Esophagus squamous epithelium (tissue), 5 donors: Measurements from ENCODE around the gene ENPP1. TPM values are rescaled to one million over a fixed set of nuclear protein-coding genes. Genes with fewer than 3 reads are reported as not detected.
A peak's percentile ranks its signal among the peaks of the same experiment; 100 is the strongest.

Source experiments
- DNase-seq: peaks from one replicate; lab custom pipeline; 2025; lab: John Stamatoyannopoulos, UW
- H3K27ac ChIP-seq, 4 donors: fragments of 200-600 bp; sonication (generic); one replicate each; pipeline ENCODE4 v1.5.1; 2016 to 2019; ENCODE audit warnings: mild to moderate bottlenecking in 1 of 4
- H3K27me3 ChIP-seq, 4 donors: fragments of 200-600 bp; sonication (generic); 1 replicate in 3 of 4; 2 replicates in 1 of 4; pipeline versions ENCODE4 v1.5.1 to v1.6.0; 2017 to 2021; ENCODE audit warnings: antibody characterized with exemption in 1 of 4
- H3K36me3 ChIP-seq, 3 donors: fragments of 200-600 bp; sonication (generic); one replicate each; pipeline ENCODE4 v1.5.1; 2016 to 2019
- H3K4me1 ChIP-seq, 3 donors: fragments of 200-600 bp; sonication (generic); one replicate each; pipeline ENCODE4 v1.5.1; 2017 to 2019
- H3K4me3 ChIP-seq, 4 donors: fragments of 200-600 bp; sonication (generic); 1 replicate in 3 of 4; 2 replicates in 1 of 4; pipeline ENCODE4 v1.5.1; 2016 to 2019; ENCODE audit warnings: mild to moderate bottlenecking in 2 of 4, moderate library complexity in 1 of 4
- H3K9me3 ChIP-seq, 3 donors: fragments of 200-600 bp; sonication (generic); one replicate each; pipeline ENCODE4 v1.5.1; 2016 to 2019
- POLR2A ChIP-seq, 4 donors: fragments of 450-650 bp; IDR thresholded peaks; one replicate each; pipeline ENCODE4 v1.6.1; 2017; ENCODE audit warnings: antibody characterized with exemption in 4 of 4, mild to moderate bottlenecking in 4 of 4, moderate library complexity in 3 of 4
- WGBS, 2 donors: methylation state at CpG; one replicate each; pipeline ENCODE4 v1.1.5; 2018; 5-methylcytosine and 5-hydroxymethylcytosine counted together
- intact Hi-C: fragments of 100-400 bp; cut with DNase I; formaldehyde crosslinking; loops from one replicate; pipeline ENCODE4 v1.15.0; 2022
- small RNA-seq, 4 donors: library from RNA; depleted of rRNA; stranded (forward); fragments of <200 nt; gene quantifications; one replicate each; pipeline ENCODE3, GENCODE V24; 2016
- total RNA-seq, 4 donors: library from RNA; depleted of rRNA; stranded (reverse); fragments of >200 nt; gene quantifications; one replicate each; pipeline ENCODE4 v1.1.0, GENCODE V29; 2016
- TF ChIP-seq, protein P1 (sequence below), 6 experiments: fragments of 450-650 bp in 4 of 6; fragments of 200-600 bp in 2 of 6; sonication (generic) in 2 of 6; IDR thresholded peaks; one replicate each; pipeline ENCODE4 v1.5.1; 2016 to 2019; ENCODE audit warnings: antibody characterized with exemption in 6 of 6, mild to moderate bottlenecking in 4 of 6, moderate library complexity in 4 of 6
- donor health status: DM: yes; HTN: yes; CAD: no.

ENPP1 gene
- total RNA-seq, 4 donors from 2014 or later = 0.76 to 12.6 (median 3.2) TPM

GRCh38 chr6:131931063-131931750, 123.4 kb downstream of the ENPP1 start:
- H3K36me3 ChIP-seq = no peaks in the 10 kb centered on the region
- no peaks in the 10 kb centered on the region for H3K4me1 ChIP-seq
- H3K4me3 ChIP-seq = no peak overlapping the region
- no peak for DNase-seq
- no peak overlapping the region for H3K27ac ChIP-seq
- TF ChIP-seq, protein P1, sequence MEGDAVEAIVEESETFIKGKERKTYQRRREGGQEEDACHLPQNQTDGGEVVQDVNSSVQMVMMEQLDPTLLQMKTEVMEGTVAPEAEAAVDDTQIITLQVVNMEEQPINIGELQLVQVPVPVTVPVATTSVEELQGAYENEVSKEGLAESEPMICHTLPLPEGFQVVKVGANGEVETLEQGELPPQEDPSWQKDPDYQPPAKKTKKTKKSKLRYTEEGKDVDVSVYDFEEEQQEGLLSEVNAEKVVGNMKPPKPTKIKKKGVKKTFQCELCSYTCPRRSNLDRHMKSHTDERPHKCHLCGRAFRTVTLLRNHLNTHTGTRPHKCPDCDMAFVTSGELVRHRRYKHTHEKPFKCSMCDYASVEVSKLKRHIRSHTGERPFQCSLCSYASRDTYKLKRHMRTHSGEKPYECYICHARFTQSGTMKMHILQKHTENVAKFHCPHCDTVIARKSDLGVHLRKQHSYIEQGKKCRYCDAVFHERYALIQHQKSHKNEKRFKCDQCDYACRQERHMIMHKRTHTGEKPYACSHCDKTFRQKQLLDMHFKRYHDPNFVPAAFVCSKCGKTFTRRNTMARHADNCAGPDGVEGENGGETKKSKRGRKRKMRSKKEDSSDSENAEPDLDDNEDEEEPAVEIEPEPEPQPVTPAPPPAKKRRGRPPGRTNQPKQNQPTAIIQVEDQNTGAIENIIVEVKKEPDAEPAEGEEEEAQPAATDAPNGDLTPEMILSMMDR (IDR thresholded peaks at IDR 0.05) = no peak
- no peak for TF ChIP-seq POLR2A (IDR thresholded peaks at IDR 0.05)
- 59 to 71% methylated on average over 2 of the region's 2 CpGs for WGBS, 2 donors
- H3K27me3 ChIP-seq = no peaks in the 10 kb centered on the region
- intact Hi-C loops = no loop called here
- H3K9me3 ChIP-seq = no peaks in the 10 kb centered on the region

- Histone ChIP-seq H3K9me3 (no peaks in the 10 kb centered on the region), H3K4me1 (no peaks in the 10 kb centered on the region), H3K4me3 (no peak overlapping the region), H3K27me3 (no peaks in the 10 kb centered on the region), H3K27ac (no peak overlapping the region), H3K36me3 (no peaks in the 10 kb centered on the region)
- intact Hi-C loops = no loop called here
- no peak for DNase-seq
- 78% methylated on average over 4 of the region's 4 CpGs for WGBS, 2 donors
- no peak for TF ChIP-seq POLR2A (IDR thresholded peaks at IDR 0.05)
- TF ChIP-seq, protein P1 (IDR thresholded peaks at IDR 0.05) = no peak
Observed at GRCh38 chr6:131936156-131936555, 128.3 kb downstream of the ENPP1 start.

DNA sequence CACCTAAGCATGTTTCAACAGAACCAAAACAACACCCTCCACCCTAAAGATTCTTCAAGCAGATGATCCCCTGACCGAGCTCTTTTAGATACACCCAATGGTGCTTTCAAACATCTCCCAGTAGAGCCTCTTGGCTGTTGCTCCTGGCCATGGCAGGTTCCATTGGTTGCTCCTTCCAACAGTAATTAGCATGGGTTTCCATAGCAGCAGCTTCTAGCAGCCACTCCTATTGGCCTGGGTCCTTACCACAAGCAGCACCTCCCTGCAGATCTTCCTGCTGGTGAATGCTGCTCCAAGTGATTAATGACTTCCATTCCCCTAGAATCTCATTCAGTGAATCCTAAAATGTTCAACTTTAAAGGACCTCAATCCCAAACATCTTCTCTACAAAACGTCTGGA, 129.4 kb downstream of the ENPP1 start:
- WGBS, 2 donors = 34 to 41% methylated on average over 2 of the region's 2 CpGs
- no peak overlapping the region for H3K4me3 ChIP-seq
- intact Hi-C loops = no loop called here

DNA sequence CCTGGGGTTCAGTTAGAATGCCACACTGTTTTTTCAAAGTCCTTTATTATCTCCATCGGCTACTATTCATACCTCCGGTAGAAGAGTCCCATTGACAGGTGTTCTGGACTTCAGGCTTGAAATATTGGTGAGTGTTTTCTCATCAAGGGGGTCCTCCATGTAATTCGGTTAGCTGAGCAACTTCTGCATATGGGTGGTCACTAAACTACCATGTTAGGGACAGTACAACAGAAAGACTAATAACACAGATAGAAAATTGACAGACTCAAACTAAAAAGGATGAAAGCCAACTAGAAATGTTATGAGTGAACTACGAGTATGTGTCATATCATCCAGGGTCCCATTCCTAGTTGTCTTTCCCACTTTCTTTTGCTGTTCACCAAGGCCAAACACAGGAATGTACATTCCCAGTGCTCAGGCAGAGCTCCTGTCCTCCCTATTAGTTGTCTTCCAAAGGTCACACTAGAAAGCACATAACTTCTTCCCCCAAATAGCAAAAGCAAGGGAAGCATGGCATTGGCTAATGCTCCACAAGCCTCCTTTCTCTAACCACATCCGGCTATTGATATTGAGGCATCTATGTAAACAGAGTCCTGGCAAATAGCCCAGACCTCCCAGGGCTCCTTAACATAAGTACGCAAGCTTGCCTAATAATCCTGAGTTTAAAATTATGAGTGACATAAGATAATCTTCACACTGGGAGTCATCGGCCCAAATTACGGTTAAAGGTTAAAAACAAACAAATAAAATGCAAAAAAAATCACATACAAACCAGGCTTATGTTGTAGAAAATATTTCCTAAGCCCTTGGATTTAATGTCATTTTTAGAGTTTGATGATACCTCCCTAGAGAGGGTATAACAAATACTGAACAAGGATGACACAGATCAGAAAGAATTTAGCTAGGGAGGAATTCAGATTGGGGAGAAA, 130.1 kb downstream of the ENPP1 start:
- no peak for DNase-seq
- WGBS, 2 donors = 76 to 81% methylated on average over 8 of the region's 8 CpGs
- intact Hi-C loops = no loop called here
- TF ChIP-seq, protein P1 (IDR thresholded peaks at IDR 0.05) = no peak
- TF ChIP-seq POLR2A (IDR thresholded peaks at IDR 0.05) = no peak
- Histone ChIP-seq H3K4me3 (no peak overlapping the region), H3K27me3 (no peaks in the 10 kb centered on the region), H3K27ac (peak overlapping the region in 2 of 4 donors; percentile 7 to 49), H3K4me1 (no peaks in the 10 kb centered on the region), H3K9me3 (no peaks in the 10 kb centered on the region), H3K36me3 (no peaks in the 10 kb centered on the region)

More for the DNA sequence above, 129.4 kb downstream of the ENPP1 start:
- Histone ChIP-seq H3K9me3 (no peaks in the 10 kb centered on the region), H3K27me3 (no peaks in the 10 kb centered on the region), H3K27ac (peak overlapping the region in 1 of 4 donors; percentile 49), H3K4me1 (no peaks in the 10 kb centered on the region), H3K36me3 (no peaks in the 10 kb centered on the region)
- TF ChIP-seq, protein P1 (IDR thresholded peaks at IDR 0.05) = no peak
- TF ChIP-seq POLR2A (IDR thresholded peaks at IDR 0.05) = no peak
- DNase-seq = no peak

Small RNAs within 50 kb of the gene (small RNA-seq; reads per million reads assigned to genes)
- 0 reads per million in 4 donors for gene MIR548H5
- 0 reads per million in 4 donors for gene SELENOKP2

Other genes with a start within 250 kb of the ENPP1 start
- 1 to 10 TPM in 1 of 4 donors, under 1 TPM in 1, not detected in 2; 0.19 to 2.7 TPM for gene ARG1, start 234.8 kb upstream of the ENPP1 start, total RNA-seq
- gene MED23, start 179.8 kb upstream of the ENPP1 start, total RNA-seq = 10 to 100 TPM; 12.2 to 31.9 (median 20.1) TPM
- gene ENPP3, start 170.7 kb upstream of the ENPP1 start, total RNA-seq = 1 to 10 TPM in 1 of 4 donors, under 1 TPM in 3; 0.06 to 2.3 (median 0.17) TPM
- under 1 TPM in 1 of 4 donors, not detected in 3; 0.57 TPM for gene OR2A4, start 106.6 kb upstream of the ENPP1 start, total RNA-seq
- not detected for gene CTAGE9, start 97.0 kb upstream of the ENPP1 start, total RNA-seq
- 100 to 1,000 TPM in 1 of 4 donors, 10 to 100 TPM in 2, 1 to 10 TPM in 1; 8.9 to 110 (median 25.9) TPM for gene CCN2, start 143.4 kb downstream of the ENPP1 start, total RNA-seq